GM19467 (cell line): ENCODE results near the gene LGALS13.
"Not testable (repeated sequence)": the region's sequence is repeated elsewhere in the genome, so short reads cannot be mapped to it uniquely, and the experiment has no call there.

Experiments
- ATAC-seq: cut with Tn5 transposase; IDR thresholded peaks from one replicate; pipeline ENCODE4 v1.9.1; 2021; ENCODE audit warnings: mild to moderate bottlenecking, moderate library complexity; ENCODE audit not compliant: unreplicated experiment

LGALS13 gene

GRCh38 chr19:39613597-39613996, 11.3 kb downstream of the LGALS13 start:
- ATAC-seq, result no peak

GRCh38 chr19:39617745-39618144, 15.4 kb downstream of the LGALS13 start:
- ATAC-seq, result no peak

- ATAC-seq, result no peak
These were observed 21.6 kb downstream of the LGALS13 start for GRCh38 chr19:39623946-39624345.

GRCh38 chr19:39627631-39628030, 25.3 kb downstream of the LGALS13 start:
- not testable (repeated sequence) for ATAC-seq

GRCh38 chr19:39631178-39631577, 28.9 kb downstream of the LGALS13 start:
- ATAC-seq, result no peak

GRCh38 chr19:39631626-39632025, 29.3 kb downstream of the LGALS13 start:
- ATAC-seq, result no peak

GRCh38 chr19:39637891-39638290, 35.6 kb downstream of the LGALS13 start:
- no peak for ATAC-seq

- no peak for ATAC-seq
These were observed 39.4 kb downstream of the LGALS13 start for GRCh38 chr19:39641773-39642172.

GRCh38 chr19:39643591-39643990, 41.3 kb downstream of the LGALS13 start:
- no peak for ATAC-seq

GRCh38 chr19:39645800-39646411, 43.6 kb downstream of the LGALS13 start:
- no peak for ATAC-seq

- ATAC-seq, result no peak
These were observed 45.6 kb downstream of the LGALS13 start for GRCh38 chr19:39647918-39648317.

GRCh38 chr19:39655613-39656012, 53.3 kb downstream of the LGALS13 start, which contains the start of gene LGALS16:
Gene LGALS16, plus strand, starts transcription at chr19:39655913. Its CDS starts 49 bp downstream, at chr19:39655962.
- ATAC-seq, result no peak
